Right cardiac atrium (tissue), 5 donors: ENCODE measurements around the gene SEPTIN8. TPM values are rescaled to one million over a fixed set of nuclear protein-coding genes. Genes with fewer than 3 reads are reported as not detected.

ENCODE experiments used
- ATAC-seq, 2 donors: fragments of 200-7000 bp; cut with Tn5 transposase; one replicate each; pipeline versions ENCODE4 v1.8.0 to v1.9.1; 2020; ENCODE audit warnings: moderate library complexity in 2 of 2, mild to moderate bottlenecking in 1 of 2
- DNase-seq, 3 donors: peaks; one replicate each; pipeline ENCODE4 v3.0.0-alpha.2; 2020
- H3K27ac ChIP-seq: one replicate; pipeline ENCODE4 v1.5.1; 2013; ENCODE audit warnings: mild to moderate bottlenecking, low read length, control low read depth, moderate library complexity
- H3K27me3 ChIP-seq: one replicate; pipeline ENCODE4 v1.6.1; 2013; ENCODE audit not compliant: control insufficient read depth, insufficient read depth
- H3K4me1 ChIP-seq: one replicate; pipeline ENCODE4 v1.6.1; 2013; ENCODE audit warnings: low read length; ENCODE audit not compliant: control insufficient read depth, insufficient read depth
- H3K4me3 ChIP-seq: one replicate; pipeline ENCODE4 v1.5.1; 2013; ENCODE audit warnings: low read length, control low read depth
- H3K9me3 ChIP-seq: one replicate; pipeline ENCODE4 v1.6.1; 2013; ENCODE audit warnings: low read length; ENCODE audit not compliant: control insufficient read depth
- WGBS: extraction: QIAGEN DNeasy Blood & Tissue Kit; methylation state at CpG from one replicate; pipeline ENCODE4 v1.1.7; 2013; 5-methylcytosine and 5-hydroxymethylcytosine counted together
- intact Hi-C, 4 donors: fragments of 100-400 bp; cut with DNase I; formaldehyde crosslinking; loops; one replicate each; pipeline versions ENCODE4 v1.11.0 to v1.14.0; 2022 to 2023
- polyA plus RNA-seq: library from polyadenylated mRNA; stranded (reverse); fragments of 200-250 nt; gene quantifications from one replicate; pipeline ENCODE4 v1.2.3, GENCODE V29; 2013
- total RNA-seq, 4 donors: library from RNA; stranded (reverse); fragmentation: NEBNext Ultra II Directional; extraction: Animal tissue kit (Norgen Biotek cat#: 25700); gene quantifications; one replicate each; pipeline ENCODE4 v1.2.1, GENCODE V29; 2021
- donor health status: healthy with polysubstance abuse.
- donor health status: DM: no; HTN: yes; CAD: no.
- donor health status: DM: no; HTN: no; CAD: no.
- donor health status: DM: no; HTN: yes; CAD: no; lungs with severe emphysema.
- donor health status: DM: yes; HTN: yes; CAD: no.

The SEPTIN8 gene
- total and polyA plus RNA-seq, 5 donors = 17.7 to 33.7 (median 29.5) TPM

DNA sequence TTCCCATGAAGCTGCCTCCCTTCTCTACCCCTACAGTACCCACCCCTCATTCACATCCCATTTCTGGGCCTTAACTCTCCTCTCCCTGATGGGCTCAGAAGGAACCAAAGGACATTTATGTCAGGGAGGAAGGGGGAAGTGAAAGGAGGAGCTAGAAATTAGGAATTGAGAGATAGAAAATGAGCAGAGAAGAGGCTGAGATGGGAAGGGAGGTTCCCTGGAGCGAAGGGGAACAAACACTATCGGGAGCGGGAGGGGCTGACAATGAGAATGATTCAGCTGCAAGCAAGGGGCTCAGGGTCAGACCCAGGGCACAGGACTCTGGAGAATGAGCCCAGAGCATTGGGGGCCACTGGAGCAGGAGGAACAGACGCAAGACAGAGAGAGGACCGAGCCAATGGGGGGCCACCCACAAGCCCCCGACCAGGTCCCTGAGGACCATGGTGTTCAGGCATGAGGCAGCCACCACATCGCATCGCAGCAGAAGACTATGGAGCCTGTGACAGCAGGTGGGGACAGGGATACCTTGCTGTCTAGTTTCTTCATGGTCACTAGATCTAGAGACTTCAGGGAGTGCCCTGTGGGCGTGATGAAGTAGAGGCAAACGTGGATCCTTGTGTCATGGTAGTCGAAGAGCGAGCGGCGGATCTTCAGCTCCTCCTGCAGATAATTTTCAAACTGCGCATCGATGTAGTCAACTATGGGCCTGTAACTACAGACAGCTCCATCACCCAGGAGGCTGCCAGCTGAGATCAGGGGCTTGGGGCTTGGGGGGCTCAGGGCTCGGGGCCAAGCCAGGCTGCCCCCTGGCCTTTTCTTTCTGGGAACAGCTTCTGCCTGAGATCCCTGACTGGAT lies 13.6 kb downstream of the SEPTIN8 start:
- WGBS = 95% methylated on average over 17 of the region's 17 CpGs
- intact Hi-C loops = loop anchor here in 1 of 4 donors (10.0 kb wide), 1 partner anchor 51 kb away; the partner anchor contains the start of gene SOWAHA
- Histone ChIP-seq H3K4me1 (peaks cover 13% of the 10 kb centered on the region), H3K27ac (no peak overlapping the region), H3K9me3 (no peaks in the 10 kb centered on the region), H3K4me3 (no peak overlapping the region), H3K27me3 (no peaks in the 10 kb centered on the region)
- DNase-seq (no peak), ATAC-seq (no peak)

DNA sequence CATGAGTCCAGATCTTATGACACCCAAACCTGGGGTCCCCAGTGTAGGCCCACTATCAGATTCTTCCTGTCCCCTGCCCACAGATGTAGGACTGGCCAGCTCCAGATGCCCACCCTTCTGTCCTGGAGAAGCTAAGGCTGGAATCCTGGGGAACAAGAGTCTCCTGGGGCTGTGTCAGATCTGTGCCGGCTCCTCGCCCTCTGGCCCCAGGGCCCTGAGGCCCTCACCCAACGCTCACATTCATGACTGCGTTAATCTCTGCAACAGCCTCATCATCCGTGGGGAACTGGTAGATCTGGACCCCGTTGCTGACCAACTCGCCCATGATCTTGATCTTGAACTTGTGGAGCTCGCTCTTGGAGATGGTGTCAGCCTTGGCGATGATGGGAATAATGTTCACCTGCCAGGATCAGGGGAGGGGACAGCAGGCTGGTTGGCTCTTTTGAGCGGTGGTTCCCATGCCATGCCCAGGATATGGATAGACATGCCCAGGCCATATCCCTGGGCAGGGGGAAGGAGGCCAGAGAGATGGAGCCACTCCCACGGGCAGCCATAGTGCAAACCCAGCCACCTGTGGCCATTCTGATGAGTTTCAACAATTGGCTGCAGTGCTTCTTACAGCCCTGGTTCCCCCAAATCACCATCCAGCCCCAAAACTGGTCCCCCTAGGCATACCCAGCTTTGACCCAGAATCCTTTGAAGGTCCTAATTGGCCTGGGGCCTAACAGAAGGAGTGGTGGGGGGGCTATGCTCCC lies 14.6 kb downstream of the SEPTIN8 start:
- Histone ChIP-seq H3K27me3 (no peaks in the 10 kb centered on the region), H3K27ac (no peak overlapping the region), H3K9me3 (no peaks in the 10 kb centered on the region), H3K4me3 (no peak overlapping the region), H3K4me1 (peaks cover 6% of the 10 kb centered on the region)
- DNase-seq (no peak), ATAC-seq (no peak)
- intact Hi-C loops = loop anchor here in 1 of 4 donors (10.0 kb wide), 1 partner anchor 52 kb away; the partner anchor contains the start of gene SOWAHA
- 94% methylated on average over 11 of the region's 11 CpGs for WGBS

DNA sequence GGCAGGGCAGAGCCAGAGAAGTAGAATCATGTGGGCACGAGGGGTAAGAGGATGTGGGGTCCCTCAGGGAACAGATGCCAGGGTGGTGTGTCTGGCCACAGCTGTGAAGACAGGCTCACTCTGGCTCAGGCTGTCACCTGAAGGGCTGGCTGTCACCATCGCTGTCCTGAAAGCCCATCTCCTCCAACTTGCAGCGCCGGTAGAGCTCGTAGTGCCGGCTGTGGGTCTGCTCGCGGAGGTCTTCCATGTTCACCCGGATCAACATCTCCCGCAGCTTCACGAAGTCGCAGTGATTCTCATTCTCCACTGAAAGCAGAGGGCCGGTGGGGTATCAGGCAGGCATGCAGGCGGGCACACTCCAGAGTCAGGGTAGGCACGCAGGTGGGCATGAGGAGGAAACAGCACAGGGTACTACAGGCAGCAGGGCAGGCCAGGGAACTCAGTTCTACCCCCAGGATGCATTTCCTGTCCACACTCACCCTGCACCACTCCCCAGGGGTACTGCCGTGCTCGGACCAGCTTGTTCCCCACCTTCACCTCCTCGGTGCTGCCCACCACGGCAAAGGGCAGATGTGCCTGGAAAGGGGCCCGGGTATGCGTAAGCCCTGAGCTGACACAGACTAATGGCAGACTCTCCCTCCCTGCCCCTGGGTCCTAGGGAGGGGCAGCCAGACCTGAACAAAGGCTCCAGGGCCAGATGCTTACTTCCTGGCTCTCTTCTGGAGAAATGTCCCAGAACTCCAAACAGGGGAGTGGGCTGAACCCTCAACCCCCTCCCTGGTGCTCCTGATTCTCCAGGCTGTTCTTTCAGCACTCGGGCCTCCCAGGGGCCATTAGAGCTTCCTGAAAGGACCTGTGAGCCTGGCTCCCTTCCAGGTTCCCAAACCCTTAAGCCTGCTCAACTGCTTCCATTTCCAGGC lies 15.5 kb downstream of the SEPTIN8 start:
- Histone ChIP-seq H3K4me1 (no peaks in the 10 kb centered on the region), H3K27ac (no peak overlapping the region), H3K27me3 (no peaks in the 10 kb centered on the region), H3K9me3 (no peaks in the 10 kb centered on the region), H3K4me3 (no peak overlapping the region)
- no peak for ATAC-seq
- no peak for DNase-seq
- intact Hi-C loops = loop anchor here in 1 of 4 donors (10.0 kb wide), 1 partner anchor 53 kb away; the partner anchor contains the start of gene SOWAHA
- 94% methylated on average over 22 of the region's 22 CpGs for WGBS

DNA sequence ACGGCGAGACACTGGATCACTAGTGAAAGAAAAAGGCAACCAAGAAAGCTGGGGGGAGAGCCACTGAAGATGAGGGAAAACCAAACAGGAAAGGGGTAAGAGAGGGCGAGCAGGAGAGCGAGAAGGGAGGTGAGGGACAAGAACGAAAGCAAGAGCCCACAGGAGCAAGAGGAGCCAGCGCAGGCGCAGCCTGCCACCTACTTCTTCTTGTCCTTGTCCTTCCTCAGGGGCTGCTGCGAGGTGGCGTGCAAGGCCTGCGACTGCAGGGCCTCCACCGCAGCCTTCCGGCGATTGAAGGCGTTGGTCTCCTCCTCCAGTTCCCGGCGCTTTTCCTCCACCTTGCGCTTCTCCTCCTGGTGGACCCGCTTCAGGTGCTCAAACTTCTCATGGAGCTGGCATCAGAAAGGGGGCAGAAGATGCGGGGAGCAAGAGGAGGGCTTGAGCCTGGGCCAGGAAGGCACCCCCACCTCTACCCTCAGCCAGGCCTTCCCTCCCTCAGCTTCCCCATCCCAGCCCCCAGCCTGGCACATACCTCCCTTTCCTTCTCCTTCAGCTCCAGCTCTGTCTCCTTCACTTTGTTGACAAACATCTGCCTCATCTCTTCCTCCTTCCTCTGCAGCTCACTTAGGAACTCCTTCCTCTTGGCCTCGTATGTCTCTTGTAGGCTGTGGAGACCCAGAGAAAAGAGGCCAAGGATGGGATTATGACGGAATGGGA lies 16.3 kb downstream of the SEPTIN8 start:
- DNase-seq (no peak), ATAC-seq (no peak)
- whole genome bisulfite sequencing = 94% methylated on average over 21 of the region's 21 CpGs
- Histone ChIP-seq H3K9me3 (no peaks in the 10 kb centered on the region), H3K27me3 (no peaks in the 10 kb centered on the region), H3K4me3 (no peak overlapping the region), H3K27ac (no peak overlapping the region), H3K4me1 (no peaks in the 10 kb centered on the region)
- intact Hi-C loops = loop anchor here in 1 of 4 donors (10.0 kb wide), 1 partner anchor 54 kb away; the partner anchor contains the start of gene SOWAHA

DNA sequence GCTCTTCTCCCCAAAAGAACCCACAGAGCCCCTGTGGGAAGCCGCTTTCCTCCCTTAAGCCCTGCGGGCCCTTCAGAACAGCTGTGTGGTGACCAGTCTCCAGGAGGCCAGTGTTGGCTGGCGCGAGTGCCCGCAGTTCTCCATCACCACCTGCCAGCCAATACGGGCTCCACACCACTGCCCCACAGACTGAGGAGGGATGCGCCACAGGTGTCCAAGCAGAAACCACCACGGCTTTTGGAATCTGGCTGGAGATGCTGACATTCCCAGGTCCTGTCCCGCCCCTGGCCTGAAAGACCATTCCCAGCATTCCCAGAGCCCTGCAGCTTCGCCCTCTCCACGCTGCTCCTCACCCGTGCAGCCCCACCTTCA lies 17.0 kb downstream of the SEPTIN8 start:
- Histone ChIP-seq H3K27ac (no peak overlapping the region), H3K4me1 (no peaks in the 10 kb centered on the region), H3K4me3 (no peak overlapping the region), H3K9me3 (no peaks in the 10 kb centered on the region), H3K27me3 (no peaks in the 10 kb centered on the region)
- intact Hi-C loops = loop anchor here in 1 of 4 donors (10.0 kb wide), 1 partner anchor 55 kb away; the partner anchor contains the start of gene SOWAHA
- WGBS = 96% methylated on average over 12 of the region's 12 CpGs
- ATAC-seq (no peak), DNase-seq (no peak)

DNA sequence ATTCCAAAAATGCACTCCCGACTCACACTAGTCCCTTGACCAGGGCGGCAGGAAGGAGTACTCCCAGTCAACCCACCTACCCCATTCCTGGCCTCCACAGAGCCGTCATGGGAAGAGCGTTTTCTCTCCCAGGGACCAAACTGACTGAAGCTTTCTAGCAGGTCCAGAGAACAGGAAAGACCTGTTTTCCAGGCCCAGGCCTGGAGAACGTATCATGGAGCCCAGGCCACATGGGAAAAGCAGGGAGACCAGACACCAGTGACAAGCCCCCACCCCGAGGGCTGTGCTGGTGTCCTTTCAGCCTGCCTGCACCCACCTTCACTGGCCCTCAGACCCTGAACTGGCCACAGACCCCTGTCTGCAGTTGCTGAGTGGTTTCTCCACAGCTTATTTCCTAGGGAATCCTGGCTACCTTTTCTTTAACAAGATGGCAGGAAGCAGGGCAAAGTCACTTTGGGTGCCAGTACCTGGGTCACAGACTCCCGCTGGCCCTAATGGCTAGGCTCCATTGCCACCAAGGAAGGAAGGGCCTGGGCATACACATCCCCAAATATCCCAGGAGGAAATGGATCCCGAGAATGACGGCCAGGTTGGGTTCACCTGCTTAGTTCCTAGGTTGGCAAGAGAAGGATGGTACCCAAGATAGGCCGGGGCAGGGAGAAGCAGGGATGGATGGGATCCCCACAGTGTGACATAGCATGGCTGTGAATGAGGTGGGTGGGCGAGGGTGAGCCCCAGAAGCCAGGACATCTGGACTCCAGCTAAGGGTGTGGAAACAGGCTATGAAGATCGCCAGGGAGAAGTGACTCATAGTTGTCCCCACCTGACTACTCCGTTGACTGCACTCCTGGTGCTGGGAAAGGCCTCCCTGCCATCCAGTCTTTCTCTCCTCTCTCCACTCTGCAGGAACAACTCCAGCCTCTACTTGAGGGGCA lies 17.7 kb downstream of the SEPTIN8 start:
- H3K4me3 ChIP-seq = no peak overlapping the region
- ATAC-seq (no peak), DNase-seq (no peak)
- no peak overlapping the region for H3K27ac ChIP-seq
- no peaks in the 10 kb centered on the region for H3K27me3 ChIP-seq
- intact Hi-C loops = loop anchor here in 1 of 4 donors (10.0 kb wide), 1 partner anchor 55 kb away; the partner anchor contains the start of gene SOWAHA
- no peaks in the 10 kb centered on the region for H3K9me3 ChIP-seq
- WGBS = 92% methylated on average over 13 of the region's 13 CpGs
- H3K4me1 ChIP-seq = no peaks in the 10 kb centered on the region

DNA sequence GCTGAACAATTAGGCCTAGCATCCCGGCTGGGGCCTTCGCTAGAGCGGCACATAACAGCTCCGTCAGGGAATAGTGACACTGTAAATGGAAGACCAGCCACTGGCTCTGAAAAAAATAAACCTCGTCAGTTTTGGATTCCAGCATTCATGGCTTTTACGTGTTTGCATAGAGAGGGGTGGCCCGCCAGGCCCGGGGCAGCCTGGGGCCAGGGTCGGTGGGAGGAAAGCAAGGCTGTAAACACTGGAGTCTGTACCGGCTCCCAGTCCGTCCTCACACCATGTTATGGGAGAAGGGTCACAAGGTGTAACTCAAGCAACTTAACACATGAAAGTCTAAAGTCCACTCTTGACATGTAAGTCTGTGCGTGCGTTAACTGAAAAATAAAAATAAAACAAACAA lies 18.6 kb downstream of the SEPTIN8 start:
- H3K27me3 ChIP-seq = no peaks in the 10 kb centered on the region
- intact Hi-C loops = no loop called here
- 95% methylated on average over 13 of the region's 13 CpGs for WGBS

DNA sequence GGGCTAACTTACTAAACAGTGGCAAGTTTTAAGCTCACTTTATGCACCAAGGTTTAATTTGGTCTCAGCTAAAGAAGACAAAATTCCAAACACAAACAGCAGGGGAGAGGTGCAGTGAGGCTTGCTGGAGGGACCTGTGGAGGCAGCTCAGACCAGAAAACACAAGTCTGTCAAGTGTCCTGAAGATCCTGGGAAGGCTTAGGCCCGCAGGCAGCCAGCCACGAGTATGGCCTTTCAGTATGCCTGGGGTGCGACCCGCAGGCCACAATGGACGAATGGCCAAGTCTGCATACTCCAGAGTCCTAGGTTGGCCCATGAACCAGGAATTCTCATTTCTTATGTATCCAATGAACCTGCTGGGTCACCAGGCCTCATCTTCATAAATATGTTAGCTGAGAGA lies 20.5 kb downstream of the SEPTIN8 start:
- WGBS = 84% methylated on average over 5 of the region's 5 CpGs
- Histone ChIP-seq H3K4me3 (no peak overlapping the region), H3K9me3 (no peaks in the 10 kb centered on the region), H3K4me1 (no peaks in the 10 kb centered on the region), H3K27me3 (no peaks in the 10 kb centered on the region), H3K27ac (no peak overlapping the region)
- no peak for DNase-seq
- intact Hi-C loops = no loop called here
- no peak for ATAC-seq

More for the DNA sequence above, 18.6 kb downstream of the SEPTIN8 start:
- no peaks in the 10 kb centered on the region for H3K9me3 ChIP-seq
- ATAC-seq (no peak), DNase-seq (no peak)
- H3K4me3 ChIP-seq = no peak overlapping the region
- H3K27ac ChIP-seq = no peak overlapping the region
- H3K4me1 ChIP-seq = no peaks in the 10 kb centered on the region

DNA sequence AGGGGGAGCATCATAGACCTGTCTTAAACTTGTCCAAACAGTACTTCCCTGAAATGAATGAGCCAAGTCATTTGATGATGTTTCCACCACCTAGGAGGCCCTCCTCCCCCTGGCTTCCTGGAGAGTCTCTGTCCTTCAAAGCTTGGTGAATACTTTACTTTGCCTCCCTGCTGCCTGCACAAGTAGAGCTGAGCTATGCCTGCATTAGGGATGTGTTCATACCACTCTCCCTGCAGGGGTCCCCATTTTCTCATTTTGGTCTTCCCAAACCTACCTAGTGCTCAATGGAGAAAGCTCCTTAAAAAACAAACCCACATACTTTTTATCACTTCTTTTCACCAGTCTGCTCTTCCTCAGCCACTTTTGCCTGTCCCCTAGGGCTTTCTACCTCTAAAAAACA lies 22.1 kb downstream of the SEPTIN8 start:
- Histone ChIP-seq H3K27ac (no peak overlapping the region), H3K4me1 (no peaks in the 10 kb centered on the region), H3K4me3 (no peak overlapping the region), H3K27me3 (no peaks in the 10 kb centered on the region), H3K9me3 (no peaks in the 10 kb centered on the region)
- DNase-seq (no peak), ATAC-seq (no peak)
- intact Hi-C loops = no loop called here
